ENCODE measurements around the gene PLXDC2. TPM values are rescaled to one million over a fixed set of nuclear protein-coding genes. Genes with fewer than 3 reads are reported as not detected.

Gene PLXDC2
- total and polyA plus RNA-seq, 7 donors = 1.8 to 44.6 (median 18.2) TPM

DNA sequence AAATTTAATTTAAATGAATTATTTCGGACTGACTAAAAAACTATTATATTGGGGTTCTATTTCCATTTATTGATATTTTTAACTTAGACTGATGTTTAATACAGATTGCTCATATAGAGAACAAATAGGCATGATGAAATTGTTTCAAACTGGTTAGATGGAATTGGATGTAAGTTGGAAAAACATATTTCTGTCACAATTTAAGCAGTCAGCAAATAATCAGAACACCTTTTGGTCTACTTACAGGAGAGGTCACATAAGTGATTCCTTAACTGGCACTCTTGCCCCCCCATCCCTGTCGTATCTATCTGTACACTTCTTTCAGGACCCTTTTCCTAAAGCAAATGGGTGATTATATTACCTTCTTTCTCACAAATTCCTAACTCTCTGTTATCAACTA lies 138.4 kb downstream of the PLXDC2 start:
- H3K4me1 ChIP-seq = peaks cover 0 to 7% (median 0%) of the 10 kb centered on the region in 4 donors
- H3K4me3 ChIP-seq = no peak overlapping the region
- no peaks in the 10 kb centered on the region for H3K9me3 ChIP-seq
- DNase-seq = no peak
- intact Hi-C loops (cut with DNase I) = no loop called here
- H3K27me3 ChIP-seq = no peaks in the 10 kb centered on the region
- no peaks in the 10 kb centered on the region for H3K36me3 ChIP-seq
- TF ChIP-seq POLR2A (IDR thresholded peaks at IDR 0.05) (no peak), CTCF (IDR thresholded peaks at IDR 0.05) (no peak), EP300 (IDR thresholded peaks at IDR 0.05) (no peak), POLR2AphosphoS5 (IDR thresholded peaks at IDR 0.05) (no peak)
- 92 to 95% methylated on average over 2 of the region's 2 CpGs for WGBS, 2 donors
- H3K27ac ChIP-seq = no peak overlapping the region

- H3K4me1 ChIP-seq = peaks cover 0 to 7% (median 0%) of the 10 kb centered on the region in 4 donors
- TF ChIP-seq EP300 (IDR thresholded peaks at IDR 0.05) (no peak), POLR2A (IDR thresholded peaks at IDR 0.05) (no peak), POLR2AphosphoS5 (IDR thresholded peaks at IDR 0.05) (no peak), CTCF (IDR thresholded peaks at IDR 0.05) (no peak)
- WGBS, 2 donors = 22 to 65% methylated on average over 2 of the region's 2 CpGs
- H3K27me3 ChIP-seq = no peaks in the 10 kb centered on the region
- no peak for DNase-seq
- no peak overlapping the region for H3K4me3 ChIP-seq
- no peak overlapping the region for H3K27ac ChIP-seq
- H3K9me3 ChIP-seq = no peaks in the 10 kb centered on the region
- intact Hi-C loops (cut with DNase I) = no loop called here
- H3K36me3 ChIP-seq = no peaks in the 10 kb centered on the region
Observed at GRCh38 chr10:19956516-19957032, 140.3 kb downstream of the PLXDC2 start.

DNA sequence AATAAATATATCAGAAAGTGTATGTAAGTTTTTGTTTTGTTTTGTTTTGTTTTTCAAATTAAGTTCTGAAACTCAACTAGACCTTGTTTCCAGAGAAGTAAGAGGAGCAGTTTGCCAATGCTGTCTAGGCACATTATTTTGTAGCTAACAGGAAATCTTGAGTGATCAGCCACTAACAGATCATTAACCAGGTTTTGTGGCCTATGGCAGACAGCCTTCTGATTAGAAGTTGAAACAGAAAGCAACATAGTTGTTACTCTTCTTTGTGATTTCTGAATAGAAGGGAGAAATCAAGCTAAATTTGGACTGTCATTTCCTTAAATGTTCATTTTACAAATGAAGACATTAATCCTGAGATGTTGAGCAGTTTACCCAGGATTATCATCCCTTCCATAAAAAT lies 142.6 kb downstream of the PLXDC2 start:
- Histone ChIP-seq H3K36me3 (no peaks in the 10 kb centered on the region), H3K9me3 (no peaks in the 10 kb centered on the region), H3K27ac (no peak overlapping the region), H3K27me3 (no peaks in the 10 kb centered on the region), H3K4me3 (no peak overlapping the region), H3K4me1 (peaks cover 0 to 6% (median 0%) of the 10 kb centered on the region in 4 donors)
- DNase-seq = no peak
- intact Hi-C loops (cut with DNase I) = no loop called here
- TF ChIP-seq CTCF (IDR thresholded peaks at IDR 0.05) = no peak
- TF ChIP-seq POLR2AphosphoS5 (IDR thresholded peaks at IDR 0.05) = no peak

DNA sequence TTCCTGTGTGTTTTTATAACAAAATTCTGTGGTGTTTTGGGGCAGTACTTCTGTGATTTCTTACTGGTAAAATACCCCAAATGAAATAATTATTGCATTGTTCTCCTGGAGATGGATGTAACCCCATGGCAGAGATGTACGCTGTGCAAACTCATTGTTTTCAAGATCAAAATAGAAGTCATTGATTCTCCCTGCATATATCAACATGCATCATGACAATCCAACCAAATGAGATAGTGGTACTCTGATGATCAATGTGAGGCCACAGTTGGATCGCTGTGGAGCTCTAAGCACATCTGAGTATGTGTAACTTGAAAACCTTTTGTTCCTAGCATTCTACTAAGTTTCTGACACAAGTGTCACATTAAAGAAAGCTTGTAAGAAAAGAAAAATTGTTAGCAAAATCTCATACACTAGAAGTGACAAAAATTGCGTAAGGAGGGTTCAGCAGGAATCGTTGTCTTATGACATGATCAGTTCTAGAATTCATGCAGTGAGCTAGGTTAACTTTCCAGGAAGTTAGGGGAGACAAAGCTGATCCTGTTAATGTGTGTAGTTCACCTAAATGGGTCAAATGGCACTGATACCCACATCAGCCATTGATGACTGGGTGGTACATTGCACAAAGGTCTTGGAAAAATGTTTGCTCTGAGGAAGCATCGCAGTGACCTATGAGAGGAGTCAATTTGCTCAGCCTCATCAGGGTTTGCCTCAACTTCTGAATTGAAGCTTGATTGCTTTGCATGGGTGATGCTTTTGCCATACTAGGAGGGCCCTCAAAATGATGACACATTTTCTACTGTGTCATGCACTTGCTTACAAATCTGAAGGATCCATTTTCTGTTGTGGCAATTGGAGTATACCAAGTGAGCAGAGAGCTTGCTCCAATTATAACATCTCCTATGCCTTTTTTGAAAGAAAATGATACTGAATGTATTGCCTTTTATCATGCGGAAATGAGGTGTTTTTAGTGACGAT lies 145.1 kb downstream of the PLXDC2 start:
- WGBS, 2 donors = 91 to 92% methylated on average over 7 of the region's 7 CpGs
- no peak overlapping the region for H3K4me3 ChIP-seq
- no peak for DNase-seq
- no peaks in the 10 kb centered on the region for H3K4me1 ChIP-seq
- H3K36me3 ChIP-seq = no peaks in the 10 kb centered on the region
- H3K27ac ChIP-seq = no peak overlapping the region
- no peaks in the 10 kb centered on the region for H3K9me3 ChIP-seq
- intact Hi-C loops (cut with DNase I) = no loop called here
- no peaks in the 10 kb centered on the region for H3K27me3 ChIP-seq
- TF ChIP-seq CTCF (IDR thresholded peaks at IDR 0.05) = no peak
- no peak for TF ChIP-seq POLR2A (IDR thresholded peaks at IDR 0.05)
- no peak for TF ChIP-seq POLR2AphosphoS5 (IDR thresholded peaks at IDR 0.05)
- no peak for TF ChIP-seq EP300 (IDR thresholded peaks at IDR 0.05)
